Ureter (tissue), 1 donor: ENCODE measurements around the gene CTIF. TPM values are rescaled to one million over a fixed set of nuclear protein-coding genes. Genes with fewer than 3 reads are reported as not detected.

Experiments used
- DNase-seq: peaks from one replicate; pipeline ENCODE4 v3.0.0-alpha.2; 2020; ENCODE audit warnings: low spot score
- total RNA-seq: library from RNA; stranded (reverse); gene quantifications from one replicate; pipeline ENCODE4 v1.2.4, GENCODE V29; 2023
- donor health status: DM: yes; HTN: yes; CAD: no.

Gene CTIF
- total RNA-seq, 1 donor from 2014 or later = 62.3 TPM

- DNase-seq = no peak
Measured at GRCh38 chr18:48773821-48774220, 235.0 kb downstream of the CTIF start.

- DNase-seq = no peak
Measured at GRCh38 chr18:48774941-48775340, 236.1 kb downstream of the CTIF start.

GRCh38 chr18:48775372-48776155, 236.7 kb downstream of the CTIF start:
- DNase-seq = no peak

GRCh38 chr18:48776156-48776555, 237.3 kb downstream of the CTIF start:
- no peak for DNase-seq

GRCh38 chr18:48776641-48777025, 237.8 kb downstream of the CTIF start:
- no peak for DNase-seq

GRCh38 chr18:48777026-48777743, 238.4 kb downstream of the CTIF start:
- DNase-seq = peak; percentile 58

GRCh38 chr18:48777744-48778116, 238.9 kb downstream of the CTIF start:
- no peak for DNase-seq

GRCh38 chr18:48778344-48779011, 239.6 kb downstream of the CTIF start:
- DNase-seq = no peak

- DNase-seq = no peak
Measured at GRCh38 chr18:48779462-48779861, 240.6 kb downstream of the CTIF start.

- DNase-seq = no peak
Measured at GRCh38 chr18:48780201-48780912, 241.5 kb downstream of the CTIF start.

GRCh38 chr18:48780913-48781162, 242.0 kb downstream of the CTIF start:
- no peak for DNase-seq

- peak; percentile 86 for DNase-seq
Measured at GRCh38 chr18:48781163-48781987, 242.5 kb downstream of the CTIF start.

- DNase-seq = no peak
Measured at GRCh38 chr18:48781988-48782363, 243.1 kb downstream of the CTIF start.

GRCh38 chr18:48782381-48782861, 243.6 kb downstream of the CTIF start:
- DNase-seq = peak; percentile 65

- no peak for DNase-seq
Measured at GRCh38 chr18:48783616-48784520, 245.0 kb downstream of the CTIF start.

- no peak for DNase-seq
Measured at GRCh38 chr18:48784656-48785055, 245.8 kb downstream of the CTIF start.

GRCh38 chr18:48785091-48785614, 246.3 kb downstream of the CTIF start:
- DNase-seq = no peak

GRCh38 chr18:48785736-48786454, 247.1 kb downstream of the CTIF start:
- DNase-seq = no peak

GRCh38 chr18:48786455-48787202, 247.8 kb downstream of the CTIF start:
- DNase-seq = no peak
